Activated CD4-positive, CD25-positive, alpha-beta regulatory T cell (primary cell): ENCODE results near the gene CD72.

ENCODE experiments used
- DNase-seq, 4 experiments: peaks; one replicate each; lab custom pipeline; 2025; lab: John Stamatoyannopoulos, UW

The CD72 gene

GRCh38 chr9:35618325-35618727, at the start of gene CD72:
TSS of gene CD72 (minus strand) at chr9:35618413. CDS start at chr9:35618303, 110 bp downstream.
- no peak for DNase-seq

GRCh38 chr9:35667939-35668338, 49.7 kb upstream of the CD72 start:
- no peak for DNase-seq

- no peak for DNase-seq
These were observed 48.3 kb upstream of the CD72 start for GRCh38 chr9:35666549-35666948.

GRCh38 chr9:35666045-35666444, 47.8 kb upstream of the CD72 start:
- DNase-seq = no peak

GRCh38 chr9:35665471-35665818, 47.2 kb upstream of the CD72 start:
- no peak for DNase-seq

GRCh38 chr9:35664531-35665470, 46.6 kb upstream of the CD72 start, which contains the start of gene ARHGEF39:
TSS of gene ARHGEF39 (minus strand) at chr9:35665195. CDS start at chr9:35665169, 26 bp downstream.
- peak; percentile 20 to 55 (median 37) for DNase-seq

GRCh38 chr9:35662437-35662836, 44.2 kb upstream of the CD72 start:
- no peak for DNase-seq

- DNase-seq = no peak
These were observed 43.6 kb upstream of the CD72 start for GRCh38 chr9:35661756-35662350.

- no peak for DNase-seq
These were observed 42.8 kb upstream of the CD72 start for GRCh38 chr9:35660966-35661415.

- no peak for DNase-seq
These were observed 41.1 kb upstream of the CD72 start for GRCh38 chr9:35659340-35659739.

- no peak for DNase-seq
These were observed 40.7 kb upstream of the CD72 start for GRCh38 chr9:35658968-35659220.

- DNase-seq = peak; percentile 62 to 73 (median 68)
These were observed 40.1 kb upstream of the CD72 start, which contains the start of gene CCDC107 for GRCh38 chr9:35658137-35658967. TSS of gene CCDC107 (plus strand) at chr9:35658292. CDS start at chr9:35658380, 88 bp downstream.

- DNase-seq = peak; percentile 50 to 79 (median 70)
These were observed 39.4 kb upstream of the CD72 start, which contains the start of gene RMRP for GRCh38 chr9:35657546-35658136. TSS of gene RMRP (minus strand) at chr9:35658019.

GRCh38 chr9:35656831-35657545, 38.8 kb upstream of the CD72 start:
- DNase-seq = no peak

- no peak for DNase-seq
These were observed 38.1 kb upstream of the CD72 start for GRCh38 chr9:35656348-35656747.

- no peak for DNase-seq
These were observed 35.4 kb upstream of the CD72 start for GRCh38 chr9:35653611-35654010.

GRCh38 chr9:35652829-35653209, 34.6 kb upstream of the CD72 start:
- DNase-seq = no peak

- DNase-seq = no peak
These were observed 34.0 kb upstream of the CD72 start for GRCh38 chr9:35651956-35652828.

GRCh38 chr9:35650341-35651158, 32.3 kb upstream of the CD72 start, which contains the start of gene SIT1:
TSS of gene SIT1 (minus strand) at chr9:35650931. CDS start at chr9:35650853, 78 bp downstream.
- peak in 1 of 4 experiments; percentile 19 for DNase-seq
